Prostate gland (tissue), 2 donors: ENCODE measurements around the gene SRGAP3. TPM values are rescaled to one million over a fixed set of nuclear protein-coding genes. Genes with fewer than 3 reads are reported as not detected.

ENCODE experiments used
- DNase-seq: peaks from one replicate; pipeline ENCODE4 v3.0.0-alpha.2; 2019; ENCODE audit warnings: low spot score
- H3K27ac ChIP-seq, 2 donors: fragments of 200-600 bp; sonication (generic); 2 replicates each; pipeline ENCODE4 v1.5.1; 2017 to 2019
- H3K27me3 ChIP-seq: fragments of 200-600 bp; sonication (generic); replicated peaks from 2 replicates; pipeline ENCODE4 v1.5.1; 2019; ENCODE audit not compliant: insufficient read depth
- H3K36me3 ChIP-seq, 2 donors: fragments of 200-600 bp; sonication (generic); 1 replicate in 1 of 2; 2 replicates in 1 of 2; pipeline versions ENCODE4 v1.5.1 to v1.8.1; 2017 to 2019
- H3K4me1 ChIP-seq: fragments of 200-600 bp; sonication (generic); replicated peaks from 2 replicates; pipeline ENCODE4 v1.5.1; 2019
- H3K4me3 ChIP-seq, 2 donors: fragments of 200-600 bp; sonication (generic); 2 replicates each; pipeline ENCODE4 v1.5.1; 2017 to 2019
- H3K9me3 ChIP-seq: fragments of 200-600 bp; sonication (generic); 2 replicates; pipeline ENCODE4 v1.5.1; 2017
- CTCF ChIP-seq, 4 experiments: fragments of 200-600 bp in 2 of 4; fragments of 450-650 bp in 2 of 4; sonication (generic) in 2 of 4; IDR thresholded peaks; 1 replicate in 3 of 4; 2 replicates in 1 of 4; pipeline ENCODE4 v1.5.1; 2016 to 2019; ENCODE audit warnings: antibody characterized with exemption in 4 of 4, mild to moderate bottlenecking in 2 of 4, moderate library complexity in 2 of 4
- POLR2A ChIP-seq: fragments of 450-650 bp; IDR thresholded peaks from one replicate; pipeline ENCODE4 v1.6.1; 2016; ENCODE audit warnings: antibody characterized with exemption, mild to moderate bottlenecking
- POLR2AphosphoS5 ChIP-seq: sonication (generic); formaldehyde crosslinking; IDR thresholded peaks from one replicate; pipeline ENCODE4 v1.6.1; 2017; ENCODE audit warnings: antibody characterized with exemption
- WGBS: methylation state at CpG from one replicate; pipeline ENCODE4 v1.1.5; 2018; 5-methylcytosine and 5-hydroxymethylcytosine counted together
- intact Hi-C: fragments of 100-400 bp; cut with DNase I; formaldehyde crosslinking; loops from one replicate; pipeline ENCODE4 v1.14.2; 2022
- total RNA-seq, 2 donors: library from RNA; depleted of rRNA; stranded (reverse); fragments of >200 nt; gene quantifications; one replicate each; pipeline ENCODE4 v1.1.0, GENCODE V29; 2016

SRGAP3 gene
- total RNA-seq, 2 donors from 2014 or later: 23.6 to 50.3 TPM

- WGBS: 92% methylated on average over 5 of the region's 5 CpGs
- Histone ChIP-seq H3K4me1 (no peaks in the 10 kb centered on the region), H3K36me3 (no peaks in the 10 kb centered on the region), H3K4me3 (no peak overlapping the region), H3K27ac (no peak overlapping the region), H3K27me3 (no peaks in the 10 kb centered on the region), H3K9me3 (no peaks in the 10 kb centered on the region)
- TF ChIP-seq CTCF (IDR thresholded peaks at IDR 0.05) (no peak), POLR2AphosphoS5 (no peak), POLR2A (no peak)
- no peak for DNase-seq
- intact Hi-C loops: loop anchor here (10.0 kb wide), 1 partner anchor 70 kb away; no protein-coding TSS in a partner anchor
Measured at GRCh38 chr3:9224490-9224889, 25.0 kb downstream of the SRGAP3 start.

GRCh38 chr3:9223672-9224071, 25.8 kb downstream of the SRGAP3 start:
- no peaks in the 10 kb centered on the region for H3K9me3 ChIP-seq
- no peaks in the 10 kb centered on the region for H3K36me3 ChIP-seq
- no peak overlapping the region for H3K4me3 ChIP-seq
- WGBS: 71% methylated on average over 6 of the region's 6 CpGs
- H3K27ac ChIP-seq: no peak overlapping the region
- no peaks in the 10 kb centered on the region for H3K4me1 ChIP-seq
- intact Hi-C loops: loop anchor here (10.0 kb wide), 1 partner anchor 69 kb away; no protein-coding TSS in a partner anchor
- DNase-seq: no peak
- TF ChIP-seq POLR2A (no peak), POLR2AphosphoS5 (no peak), CTCF (IDR thresholded peaks at IDR 0.05) (no peak)
- no peaks in the 10 kb centered on the region for H3K27me3 ChIP-seq

GRCh38 chr3:9222956-9223639, 26.3 kb downstream of the SRGAP3 start:
- intact Hi-C loops: loop anchor here (10.0 kb wide), 1 partner anchor 68 kb away; no protein-coding TSS in a partner anchor
- H3K27ac ChIP-seq: no peak overlapping the region
- no peaks in the 10 kb centered on the region for H3K27me3 ChIP-seq
- H3K4me1 ChIP-seq: no peaks in the 10 kb centered on the region
- 81% methylated on average over 2 of the region's 2 CpGs for WGBS
- TF ChIP-seq POLR2A: no peak
- TF ChIP-seq CTCF (IDR thresholded peaks at IDR 0.05): no peak
- TF ChIP-seq POLR2AphosphoS5: no peak
- no peak for DNase-seq
- no peaks in the 10 kb centered on the region for H3K9me3 ChIP-seq
- no peak overlapping the region for H3K4me3 ChIP-seq
- no peaks in the 10 kb centered on the region for H3K36me3 ChIP-seq

GRCh38 chr3:9222049-9222448, 27.4 kb downstream of the SRGAP3 start:
- TF ChIP-seq POLR2A (no peak), POLR2AphosphoS5 (no peak), CTCF (IDR thresholded peaks at IDR 0.05) (no peak)
- intact Hi-C loops: loop anchor here (10.0 kb wide), 1 partner anchor 67 kb away; no protein-coding TSS in a partner anchor
- H3K9me3 ChIP-seq: no peaks in the 10 kb centered on the region
- H3K4me3 ChIP-seq: no peak overlapping the region
- no peaks in the 10 kb centered on the region for H3K27me3 ChIP-seq
- no peaks in the 10 kb centered on the region for H3K36me3 ChIP-seq
- 88% methylated on average over 2 of the region's 2 CpGs for WGBS
- no peaks in the 10 kb centered on the region for H3K4me1 ChIP-seq
- H3K27ac ChIP-seq: no peak overlapping the region
- DNase-seq: no peak

GRCh38 chr3:9218514-9218846, 31.0 kb downstream of the SRGAP3 start:
- no peaks in the 10 kb centered on the region for H3K9me3 ChIP-seq
- WGBS: 94% methylated on average over 3 of the region's 3 CpGs
- intact Hi-C loops: no loop called here
- H3K27me3 ChIP-seq: no peaks in the 10 kb centered on the region
- H3K27ac ChIP-seq: no peak overlapping the region
- DNase-seq: no peak
- TF ChIP-seq POLR2A: no peak
- no peaks in the 10 kb centered on the region for H3K4me1 ChIP-seq
- H3K36me3 ChIP-seq: no peaks in the 10 kb centered on the region
- H3K4me3 ChIP-seq: no peak overlapping the region
